ENCODE measurements around the gene ANXA9. TPM values are rescaled to one million over a fixed set of nuclear protein-coding genes. Genes with fewer than 3 reads are reported as not detected.

The ANXA9 gene
- polyA plus RNA-seq, 1 donor (not counting 4 experiments of a cell fraction or from before 2014, with no cell fraction given): 0.76 TPM

- Histone ChIP-seq H4K20me1 (ENCODE audit: control insufficient read depth, extremely low read depth, insufficient read depth, low read length) (no peaks in the 10 kb centered on the region), H3K9me1 (ENCODE audit: control insufficient read depth, extremely low read depth, insufficient read depth, low read length) (no peaks in the 10 kb centered on the region), H2AFZ (ENCODE audit: control insufficient read depth, low read length) (peak overlapping the region; percentile 73), H3K27ac (ENCODE audit: control insufficient read depth, insufficient read depth, low read length) (peak overlapping the region; percentile 73), H3K79me2 (ENCODE audit: control insufficient read depth, insufficient read depth, low read length) (peaks cover 49% of the 10 kb centered on the region), H3K36me3 (ENCODE audit: control insufficient read depth in 2 of 2, extremely low read depth in 1 of 2, insufficient read depth in 2 of 2, low read length in 2 of 2) (peaks cover under 1 to 10% of the 10 kb centered on the region in 2 experiments), H3K4me3 (ENCODE audit: control insufficient read depth in 2 of 3, extremely low read depth in 1 of 3, insufficient read depth in 2 of 3, low read depth in 1 of 3, low read length in 3 of 3) (peak overlapping the region; percentile 88 to 95 (median 93)), H3K4me1 (ENCODE audit: control insufficient read depth, extremely low read depth, insufficient read depth, low read length) (peaks cover 34% of the 10 kb centered on the region), H3K9ac (ENCODE audit: control insufficient read depth, extremely low read depth, insufficient read depth, low read length) (peak overlapping the region; percentile 90), H3K9me3 (ENCODE audit: control insufficient read depth, low read depth, low read length) (no peaks in the 10 kb centered on the region), H3K27me3 (ENCODE audit: control insufficient read depth, extremely low read depth, insufficient read depth, low read length) (no peaks in the 10 kb centered on the region), H3K4me2 (ENCODE audit: control insufficient read depth, extremely low read depth, insufficient read depth, low read depth, low read length) (peak overlapping the region; percentile 97)
- FAIRE-seq: no peak
- no peak for TF ChIP-seq CTCF (optimal IDR thresholded peaks at IDR 0.05 in 1 of 3, IDR thresholded peaks at IDR 0.05 in 1 of 3, conservative IDR thresholded peaks at IDR 0.05 in 1 of 3; ENCODE audit: extremely low read depth in 1 of 3, insufficient read depth in 2 of 3, low read length in 3 of 3)
- dilution Hi-C loops (cut with MboI; ENCODE audit: extremely low pct_ligation_motif_present, low sequenced_read_pairs): no loop called here
- no peak for DNase-seq (ENCODE audit: low read depth, low spot score)
These were observed 8.1 kb upstream of the ANXA9 start for GRCh38 chr1:150973836-150974579.

- dilution Hi-C loops (cut with MboI; ENCODE audit: extremely low pct_ligation_motif_present, low sequenced_read_pairs): no loop called here
- Histone ChIP-seq H3K4me3 (ENCODE audit: control insufficient read depth in 2 of 3, extremely low read depth in 1 of 3, insufficient read depth in 2 of 3, low read depth in 1 of 3, low read length in 3 of 3) (peak within 1 kb of the TSS; percentile 88 to 95 (median 93)), H3K79me2 (ENCODE audit: control insufficient read depth, insufficient read depth, low read length) (peaks cover 43% of the 10 kb centered on the region)
These were observed 7.3 kb upstream of the ANXA9 start, which contains the start of gene CERS2 for GRCh38 chr1:150974580-150975478. Gene CERS2 (minus strand): TSS chr1:150974835. CDS start chr1:150969090, 5,745 bp downstream.

More at GRCh38 chr1:150974580-150975478, 7.3 kb upstream of the ANXA9 start, which contains the start of gene CERS2:
- H3K4me1 ChIP-seq (ENCODE audit: control insufficient read depth, extremely low read depth, insufficient read depth, low read length): peaks cover 37% of the 10 kb centered on the region
- DNase-seq (ENCODE audit: low read depth, low spot score) (no peak), FAIRE-seq (no peak)
- peak within 1 kb of the TSS; percentile 80 for H2AFZ ChIP-seq (ENCODE audit: control insufficient read depth, low read length)
- H3K36me3 ChIP-seq (ENCODE audit: control insufficient read depth in 2 of 2, extremely low read depth in 1 of 2, insufficient read depth in 2 of 2, low read length in 2 of 2): peaks cover 0 to 10% of the 10 kb centered on the region in 2 experiments
- H3K9me3 ChIP-seq (ENCODE audit: control insufficient read depth, low read depth, low read length): no peaks in the 10 kb centered on the region
- peak within 1 kb of the TSS; percentile 73 for H3K27ac ChIP-seq (ENCODE audit: control insufficient read depth, insufficient read depth, low read length)
- H3K27me3 ChIP-seq (ENCODE audit: control insufficient read depth, extremely low read depth, insufficient read depth, low read length): no peaks in the 10 kb centered on the region
- H3K4me2 ChIP-seq (ENCODE audit: control insufficient read depth, extremely low read depth, insufficient read depth, low read depth, low read length): peak within 1 kb of the TSS; percentile 97
- H4K20me1 ChIP-seq (ENCODE audit: control insufficient read depth, extremely low read depth, insufficient read depth, low read length): no peaks in the 10 kb centered on the region
- TF ChIP-seq CTCF (optimal IDR thresholded peaks at IDR 0.05 in 1 of 3, IDR thresholded peaks at IDR 0.05 in 1 of 3, conservative IDR thresholded peaks at IDR 0.05 in 1 of 3; ENCODE audit: extremely low read depth in 1 of 3, insufficient read depth in 2 of 3, low read length in 3 of 3) (no peak), EZH2 (IDR thresholded peaks at IDR 0.05; ENCODE audit: low read length) (no peak)
- H3K9ac ChIP-seq (ENCODE audit: control insufficient read depth, extremely low read depth, insufficient read depth, low read length): peak within 1 kb of the TSS; percentile 90
- no peaks in the 10 kb centered on the region for H3K9me1 ChIP-seq (ENCODE audit: control insufficient read depth, extremely low read depth, insufficient read depth, low read length)

Measured in keratinocyte (primary cell).